HG03521 (cell line): Measurements from ENCODE around the gene CEND1.

Source experiments
- ATAC-seq: cut with Tn5 transposase; IDR thresholded peaks from one replicate; pipeline ENCODE4 v1.9.1; 2021; ENCODE audit warnings: mild to moderate bottlenecking, moderate library complexity; ENCODE audit not compliant: unreplicated experiment

Gene CEND1

DNA sequence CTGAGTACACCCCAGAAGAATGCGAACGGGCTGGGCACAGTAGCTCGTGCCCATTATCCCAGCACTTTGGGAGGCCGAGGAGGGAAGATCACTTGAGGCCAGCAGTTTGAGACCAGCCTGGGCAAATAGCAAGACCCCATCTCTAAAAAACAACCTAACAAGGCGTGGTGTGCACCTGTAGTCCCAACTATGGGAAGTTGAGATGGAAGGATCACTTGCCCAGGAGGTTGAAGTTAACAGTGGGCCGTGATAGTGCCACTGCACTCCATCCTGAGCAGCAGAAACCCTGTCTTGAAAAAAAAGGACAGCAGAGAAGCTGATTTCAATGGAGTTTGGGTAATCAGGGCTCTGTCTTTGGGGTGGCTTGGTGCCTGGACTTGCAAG lies 23.2 kb upstream of the CEND1 start:
- ATAC-seq = no peak

DNA sequence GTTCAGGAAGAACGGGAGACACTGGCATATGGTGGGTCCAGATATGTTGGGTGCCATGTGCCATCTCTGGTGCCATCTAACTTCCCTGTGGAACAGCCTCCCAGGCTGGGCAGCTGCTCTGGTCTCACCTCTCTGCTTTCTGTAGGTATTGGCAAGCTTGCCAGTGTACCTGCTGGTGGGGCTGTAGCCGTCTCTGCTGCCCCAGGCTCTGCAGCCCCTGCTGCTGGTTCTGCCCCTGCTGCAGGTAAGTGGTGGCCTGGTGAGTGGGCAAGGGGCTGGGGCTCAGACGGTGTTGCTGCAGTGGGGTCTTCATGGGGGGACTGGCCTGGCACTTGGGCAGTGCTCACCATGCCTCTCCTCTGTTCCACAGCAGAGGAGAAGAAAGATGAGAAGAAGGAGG lies 22.5 kb upstream of the CEND1 start:
- ATAC-seq = no peak

DNA sequence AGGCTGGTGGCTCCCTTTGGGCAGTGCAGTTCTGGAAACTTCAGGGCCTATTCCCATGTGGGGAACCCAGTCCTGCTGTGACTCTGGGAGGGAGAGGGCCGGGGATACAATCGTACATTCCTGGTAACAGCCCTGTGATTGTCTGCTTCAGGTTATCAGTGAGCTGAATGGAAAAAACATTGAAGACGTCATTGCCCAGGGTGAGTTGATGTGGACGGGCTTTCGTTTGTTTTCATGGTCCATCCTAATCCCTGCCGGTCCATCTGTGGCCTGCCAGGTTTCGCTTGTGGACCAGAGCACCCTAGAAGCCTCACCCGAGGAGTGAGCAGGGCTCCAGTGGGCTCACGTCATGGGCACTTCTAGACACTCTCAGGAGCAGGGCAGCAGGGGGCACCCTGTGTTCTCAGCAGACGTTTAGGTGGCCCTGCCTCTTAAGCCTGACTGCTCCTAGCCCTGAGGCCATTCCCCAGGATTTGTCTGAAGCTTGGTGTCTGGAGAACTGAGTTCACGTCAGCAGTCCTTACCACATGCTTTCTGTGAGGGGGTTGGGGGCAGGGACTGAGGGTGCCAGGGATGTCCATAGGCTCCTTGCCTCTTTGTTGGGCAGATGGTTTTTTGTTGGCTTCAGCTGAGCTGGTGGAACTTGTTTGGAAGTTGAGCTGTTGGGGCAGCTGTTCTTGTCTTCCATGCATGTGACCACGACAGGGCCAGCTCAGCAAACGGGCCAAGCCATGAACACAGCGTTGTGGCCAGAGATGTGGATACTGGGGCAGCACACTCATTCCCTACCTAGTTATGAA lies 21.8 kb upstream of the CEND1 start:
- ATAC-seq = no peak

GRCh38 chr11:810040-810567 lies 20.2 kb upstream of the CEND1 start:
- no peak for ATAC-seq

- peak; percentile 66 for ATAC-seq
These were observed 19.6 kb upstream of the CEND1 start, which contains the start of gene RPLP2 for GRCh38 chr11:809287-810039. RPLP2 (plus strand) TSS chr11:809967; CDS start chr11:810235, 268 bp downstream.

GRCh38 chr11:808427-809286 lies 18.8 kb upstream of the CEND1 start:
- ATAC-seq = no peak

- no peak for ATAC-seq
These were observed 14.7 kb upstream of the CEND1 start for GRCh38 chr11:804599-804964.

GRCh38 chr11:803770-804598 lies 14.1 kb upstream of the CEND1 start:
- ATAC-seq = no peak

GRCh38 chr11:803467-803742 lies 13.5 kb upstream of the CEND1 start:
- ATAC-seq = no peak

DNA sequence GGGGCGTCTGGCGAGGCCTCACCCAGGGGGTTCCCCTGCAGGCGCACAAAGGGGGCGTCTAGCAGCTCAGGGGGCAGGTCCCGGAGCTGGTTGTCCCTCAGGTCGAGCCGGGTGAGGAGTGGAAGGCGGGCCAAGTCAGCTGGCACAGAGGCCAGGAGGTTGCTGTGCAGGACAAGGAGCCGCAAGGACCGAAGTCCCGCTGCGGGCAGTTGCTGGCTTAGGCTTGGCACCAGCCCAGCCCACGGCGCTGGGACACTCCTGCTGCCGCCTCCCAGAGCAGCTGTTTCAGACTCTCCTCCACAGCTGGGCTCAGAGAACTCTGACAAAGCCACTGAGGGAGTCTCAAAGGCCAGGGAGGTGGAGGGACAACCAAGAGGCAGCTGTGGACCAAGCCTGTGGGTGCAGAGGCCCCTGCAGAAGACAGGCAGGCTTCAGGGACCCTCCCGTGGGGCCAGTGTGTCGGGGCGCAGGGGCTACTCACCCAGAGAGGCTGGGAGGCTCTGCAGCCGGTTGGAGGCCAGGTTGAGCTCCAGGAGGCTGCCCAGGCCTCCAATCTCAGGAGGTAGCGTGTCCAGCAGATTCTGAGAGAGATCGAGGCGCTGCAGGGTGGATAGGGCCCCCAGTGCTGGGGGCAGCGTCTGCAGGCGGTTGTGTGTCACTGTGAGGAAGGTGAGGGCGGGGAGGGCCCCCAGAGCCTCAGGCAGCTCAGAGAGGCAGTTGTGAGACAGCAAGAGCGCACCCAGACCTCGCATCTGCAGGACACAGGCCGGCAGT lies 13.0 kb upstream of the CEND1 start:
- no peak for ATAC-seq

- ATAC-seq = no peak
These were observed 12.2 kb upstream of the CEND1 start for GRCh38 chr11:802018-802617.

GRCh38 chr11:801097-801780 lies 11.3 kb upstream of the CEND1 start:
- ATAC-seq = no peak

GRCh38 chr11:800473-800872 lies 10.6 kb upstream of the CEND1 start:
- ATAC-seq = no peak

DNA sequence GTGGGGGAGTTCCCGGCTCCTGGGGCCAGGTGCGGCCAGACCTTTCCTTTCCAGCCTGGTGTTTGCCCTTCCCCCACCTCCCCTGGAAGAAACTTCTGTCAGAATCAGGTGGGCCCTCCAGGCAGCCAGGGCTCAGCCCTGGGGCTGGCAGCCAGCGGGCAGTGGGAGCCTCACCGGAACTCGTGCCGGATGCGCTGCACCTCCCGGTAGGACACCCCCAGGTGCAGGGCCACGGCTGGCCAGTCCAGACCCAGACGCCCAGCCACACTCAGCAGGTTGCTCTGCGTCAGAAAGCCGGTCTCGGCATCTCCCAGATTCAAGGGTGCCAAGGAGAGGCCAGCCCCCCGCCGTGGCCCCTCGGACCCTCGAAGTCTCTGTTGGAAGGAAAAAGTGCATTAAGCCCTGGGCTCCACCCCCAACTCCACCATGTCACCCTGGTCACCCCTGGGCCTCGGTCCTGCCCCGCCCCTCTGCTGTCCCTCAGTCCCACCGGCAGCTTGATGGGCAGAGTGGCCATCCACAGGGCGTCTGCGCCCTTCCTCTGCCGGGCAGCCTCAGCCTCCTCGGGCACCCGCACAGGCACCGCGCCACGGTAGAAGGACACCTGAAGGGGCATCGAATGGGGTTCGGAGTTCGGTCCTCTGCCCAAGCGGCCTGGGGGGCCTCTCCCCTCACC lies 9.9 kb upstream of the CEND1 start:
- ATAC-seq = no peak

DNA sequence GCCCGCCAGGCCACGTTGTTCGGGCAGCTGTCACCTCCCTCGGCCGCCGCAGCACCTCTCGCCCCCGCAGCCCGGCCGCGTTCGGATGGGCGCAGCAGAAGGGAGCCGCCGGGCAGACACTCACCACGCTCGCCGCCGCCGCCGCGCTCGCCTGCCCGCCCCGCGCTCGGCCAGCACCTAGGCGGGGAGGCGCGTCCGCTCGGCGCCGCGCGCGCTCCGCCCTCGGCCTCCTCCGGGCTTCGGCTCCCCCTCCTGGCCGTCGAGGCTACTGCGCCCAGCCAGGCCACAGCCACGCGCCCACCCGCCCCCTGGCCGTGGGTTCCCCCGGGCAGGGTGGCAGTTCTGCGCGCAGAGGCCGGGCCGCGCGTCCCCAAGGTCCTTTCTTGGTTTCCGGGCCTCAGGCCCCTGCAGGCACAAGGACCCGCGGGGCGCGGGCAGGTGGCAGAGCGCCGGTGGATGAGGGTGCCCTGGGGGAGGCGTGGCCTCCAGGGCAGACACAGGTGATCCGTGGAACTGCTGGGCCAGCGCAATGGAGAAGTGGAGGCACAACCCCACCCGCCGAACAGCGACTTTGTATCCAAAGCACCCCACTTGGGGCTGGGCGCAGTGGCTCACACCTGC lies 8.3 kb upstream of the CEND1 start, which contains the start of gene SLC25A22:
SLC25A22 (minus strand) TSS at position 189 of the 621 bp plus-strand sequence. CDS start 3,275 bp downstream, outside the sequence.
- peak; percentile 61 for ATAC-seq

- ATAC-seq = peak; percentile 31
These were observed 7.6 kb upstream of the CEND1 start for GRCh38 chr11:797296-798092.
